K562 (cell line): ENCODE data around the gene MICU2. TPM values are rescaled to one million over a fixed set of nuclear protein-coding genes. Genes with fewer than 3 reads are reported as not detected.

Source experiments
- ATAC-seq: fragments of 200-7000 bp; cut with Tn5 transposase; 3 replicates; pipeline ENCODE4 v1.9.1; 2020; ENCODE audit warnings: moderate library complexity
- BruUV-seq: library from RNA; stranded (reverse); fragments of 400-500 nt; replicated peaks from 2 replicates; lab custom pipeline; 2021; lab: Mats Ljungman, UMichigan
- CTCF ChIA-PET: fragments of 300-600 bp; formaldehyde crosslinking; extraction: SDS; loops from one replicate; lab custom pipeline; 2021; ENCODE audit warnings: low intra/inter-chr PET ratio; lab: Yijun Ruan, JAX
- POLR2A ChIA-PET: fragments of 300-600, 350-650 bp; sonication (Branson Sonifier 250); formaldehyde crosslinking; extraction: SDS; loops from one replicate; lab custom pipeline; 2021; ENCODE audit warnings: antibody characterized with exemption, inconsistent platforms; lab: Yijun Ruan, JAX
- DNase-seq, 4 experiments: peaks; one replicate each; pipeline versions ENCODE4 v3.0.0 to v3.0.0-alpha.2; 2011 to 2018; ENCODE audit warnings: low spot score in 3 of 4, mixed read lengths in 3 of 4; ENCODE audit errors: extremely low read depth in 1 of 4
- FAIRE-seq: peaks from 2 replicates; lab custom pipeline; 2011; peaks lifted over from hg19 to GRCh38; lab: Jason Lieb, UNC
- H2AFZ ChIP-seq: 2 replicates; pipeline ENCODE4 v1.6.0; 2011; ENCODE audit warnings: low read depth, low read length, control low read depth, inconsistent platforms
- H3K27ac ChIP-seq: fragments of 200-600 bp; 3 replicates; pipeline ENCODE4 v1.8.0; 2011; ENCODE audit warnings: low read depth, mild to moderate bottlenecking, control low read depth, inconsistent platforms, low read length, moderate library complexity, mixed read lengths; ENCODE audit errors: extremely low read depth
- H3K27me3 ChIP-seq, 2 experiments: fragments of 300-600 bp in 1 of 2; 2 replicates in 1 of 2; 3 replicates in 1 of 2; pipeline versions ENCODE4 v1.6.0 to v1.8.0; 2011; ENCODE audit warnings: inconsistent platforms in 2 of 2, low read length in 2 of 2, mild to moderate bottlenecking in 1 of 2, mixed read lengths in 1 of 2, moderate library complexity in 1 of 2; ENCODE audit not compliant: control insufficient read depth in 2 of 2, insufficient read depth in 2 of 2
- H3K36me3 ChIP-seq: fragments of 300-600 bp; 3 replicates; pipeline ENCODE4 v1.8.0; 2011; ENCODE audit warnings: mild to moderate bottlenecking, low read length, inconsistent platforms; ENCODE audit not compliant: control insufficient read depth, insufficient read depth
- H3K4me1 ChIP-seq, 2 experiments: fragments of 200-600 bp in 1 of 2; replicated peaks in 1 of 2; 2 replicates in 1 of 2; 3 replicates in 1 of 2; pipeline versions ENCODE4 v1.5.1 to v1.8.0; 2011; ENCODE audit warnings: inconsistent platforms in 2 of 2, low read length in 2 of 2, mild to moderate bottlenecking in 1 of 2, mixed read lengths in 1 of 2, moderate library complexity in 1 of 2; ENCODE audit not compliant: control insufficient read depth in 2 of 2, insufficient read depth in 2 of 2
- H3K4me2 ChIP-seq: 2 replicates; pipeline ENCODE4 v1.6.1; 2011; ENCODE audit warnings: low read length, control low read depth, inconsistent platforms, mixed read lengths; ENCODE audit not compliant: insufficient read depth
- H3K4me3 ChIP-seq: fragments of 200-600 bp; sonication (generic), shearing (Covaris generic); 2 replicates; pipeline ENCODE4 v1.5.1; 2016; ENCODE audit warnings: control low read depth, inconsistent platforms
- H3K79me2 ChIP-seq: fragments of 200-600 bp; 3 replicates; pipeline ENCODE4 v1.8.0; 2011; ENCODE audit warnings: low read length, inconsistent platforms; ENCODE audit not compliant: control insufficient read depth, insufficient read depth
- H3K9ac ChIP-seq, 2 experiments: 2 replicates each; pipeline versions ENCODE4 v1.6.0 to v1.6.1; 2011; ENCODE audit warnings: low read depth in 2 of 2, low read length in 2 of 2, control low read depth in 1 of 2, inconsistent platforms in 1 of 2, mild to moderate bottlenecking in 1 of 2, mixed read lengths in 1 of 2; ENCODE audit not compliant: insufficient read depth in 1 of 2
- H3K9me1 ChIP-seq: one replicate; pipeline ENCODE4 v1.6.0; 2011; ENCODE audit warnings: inconsistent platforms, mild to moderate bottlenecking, low read length, moderate library complexity; ENCODE audit not compliant: control insufficient read depth, insufficient read depth
- H3K9me3 ChIP-seq: replicated peaks from 2 replicates; pipeline ENCODE4 v1.5.1; 2011; ENCODE audit warnings: low read depth, low read length, inconsistent platforms; ENCODE audit not compliant: control insufficient read depth, insufficient read depth
- H4K20me1 ChIP-seq: replicated peaks from 2 replicates; pipeline ENCODE4 v1.6.1; 2011; ENCODE audit warnings: low read length, inconsistent platforms, mixed read lengths; ENCODE audit not compliant: control insufficient read depth, insufficient read depth
- ARID1B ChIP-seq: fragments of 450-650 bp; IDR thresholded peaks from 2 replicates; pipeline ENCODE4 v1.6.1; 2016; ENCODE audit warnings: antibody characterized with exemption, mild to moderate bottlenecking, inconsistent platforms
- ATF1 ChIP-seq, 2 experiments: fragments of 450-650 bp in 1 of 2; IDR thresholded peaks; 2 replicates each; pipeline ENCODE4 v1.6.1; 2016; ENCODE audit warnings: missing compliant biosample characterization in 1 of 2, missing genetic modification characterization in 1 of 2
- CBFA2T2 ChIP-seq: fragments of 450-650 bp; conservative IDR thresholded peaks from 2 replicates; pipeline ENCODE4 v1.6.1; 2017; ENCODE audit warnings: mild to moderate bottlenecking
- DEAF1 ChIP-seq: fragments of 450-650 bp; formaldehyde crosslinking; IDR thresholded peaks from 2 replicates; pipeline ENCODE4 v1.4.0; 2020; ENCODE audit warnings: mild to moderate bottlenecking, moderate library complexity
- E2F5 ChIP-seq: sonication (generic); formaldehyde crosslinking; IDR thresholded peaks from 2 replicates; pipeline ENCODE4 v1.8.0; 2022; ENCODE audit warnings: mild to moderate bottlenecking, missing genetic modification reagents
- E2F8 ChIP-seq: fragments of 450-650 bp; IDR thresholded peaks from 2 replicates; pipeline ENCODE4 v1.7.1; 2018; ENCODE audit warnings: mild to moderate bottlenecking, low read depth; ENCODE audit not compliant: partially characterized antibody
- EWSR1 ChIP-seq: fragments of 450-650 bp; IDR thresholded peaks from 2 replicates; pipeline ENCODE4 v1.6.1; 2018; ENCODE audit warnings: borderline replicate concordance, mild to moderate bottlenecking, low read depth, moderate library complexity; ENCODE audit not compliant: partially characterized antibody
- FOXA3 ChIP-seq, 2 experiments: fragments of 450-650 bp in 1 of 2; sonication (generic) in 1 of 2; formaldehyde crosslinking; IDR thresholded peaks in 1 of 2; conservative IDR thresholded peaks in 1 of 2; 2 replicates each; pipeline versions ENCODE4 v1.4.0 to v1.8.0; 2020 to 2022; ENCODE audit warnings: mild to moderate bottlenecking in 2 of 2, missing genetic modification reagents in 1 of 2
- GABPB2 ChIP-seq: fragments of 250-450 bp; sonication (Bioruptor Pico); conservative IDR thresholded peaks from 2 replicates; pipeline ENCODE4 v1.5.1; 2021; ENCODE audit warnings: mild to moderate bottlenecking
- GATAD2B ChIP-seq: fragments of 450-650 bp; IDR thresholded peaks from 2 replicates; pipeline ENCODE4 v1.6.1; 2017; ENCODE audit warnings: mild to moderate bottlenecking, borderline replicate concordance
- JUND ChIP-seq, 2 experiments: IDR thresholded peaks; 2 replicates in 1 of 2; 3 replicates in 1 of 2; pipeline ENCODE4 v1.6.1; 2011; ENCODE audit warnings: borderline replicate concordance in 2 of 2, low read depth in 2 of 2, low read length in 2 of 2, improper control_type of control experiment in 1 of 2, missing biosample characterization in 1 of 2, missing genetic modification characterization in 1 of 2, missing genetic modification reagents in 1 of 2
- NFE2 ChIP-seq: IDR thresholded peaks from 2 replicates; pipeline ENCODE4 v1.6.1; 2014; ENCODE audit warnings: antibody characterized with exemption, low read depth
- POLR2H ChIP-seq: IDR thresholded peaks from 2 replicates; pipeline ENCODE4 v1.6.1; 2016; ENCODE audit warnings: missing genetic modification characterization, low read depth, mild to moderate bottlenecking, control low read depth, missing compliant biosample characterization, moderate library complexity
- TBP ChIP-seq: optimal IDR thresholded peaks from 2 replicates; pipeline ENCODE3; 2011; ENCODE audit warnings: low read depth, low read length, improper control_type of control experiment
- ZNF3 ChIP-seq: fragments of 250-450 bp; sonication (Bioruptor Pico); IDR thresholded peaks from 2 replicates; pipeline ENCODE4 v1.5.0; 2021; ENCODE audit warnings: mild to moderate bottlenecking, moderate library complexity
- ZNF76 ChIP-seq: fragments of 250-450 bp; sonication (Bioruptor Pico); IDR thresholded peaks from 2 replicates; pipeline ENCODE4 v1.4.0; 2020; ENCODE audit warnings: mild to moderate bottlenecking, moderate library complexity, borderline replicate concordance
- WGBS: fragments of 100-300 bp; shearing (Covaris generic); methylation state at CpG from one replicate; pipeline ENCODE4 v1.1.6; 2016; ENCODE audit warnings: low coverage, mixed read lengths; ENCODE audit not compliant: insufficient coverage; ENCODE audit errors: missing lambda C conversion rate; 5-methylcytosine and 5-hydroxymethylcytosine counted together
- in situ Hi-C: fragments of 300-500 bp; cut with MboI; formaldehyde crosslinking; loops from 4 replicates; pipeline ENCODE4 v1.15.0; 2018; ENCODE audit warnings: inconsistent platforms, mixed read lengths
- intact Hi-C: fragments of 100-400 bp; cut with micrococcal nuclease; formaldehyde crosslinking; loops from 2 replicates; pipeline ENCODE4 v1.14.2; 2022
- polyA plus RNA-seq, 8 experiments: library from polyadenylated mRNA; depleted of rRNA in 4 of 8; stranded (reverse) in 5 of 8; unstranded in 3 of 8; fragments of >200 nt; fragmentation: Nextera tagmentation in 2 of 8; fragmentation: Illumina TruSeq in 1 of 8; extraction: Ambion mirVana in 2 of 8; extraction: Trizol in 1 of 8; gene quantifications; 2 replicates each; pipeline versions ENCODE4 v1.2.1 to v1.2.3, GENCODE V29; 2011 to 2014; ENCODE audit warnings: inconsistent platforms in 1 of 8, missing spikeins in 1 of 8
- total RNA-seq, 7 experiments: library from RNA; depleted of rRNA in 6 of 7; stranded (reverse); fragments of >200 nt in 6 of 7; fragmentation: Illumina TruSeq in 2 of 7; extraction: Trizol in 2 of 7; gene quantifications; 2 replicates each; pipeline versions ENCODE4 v1.2.1 to v1.2.3, GENCODE V29; 2011 to 2021; ENCODE audit warnings: low replicate concordance in 1 of 7

MICU2 gene
- total and polyA plus RNA-seq, 9 of the 15 experiments (the other 6 are each of a cell fraction or from before 2014, with no cell fraction given) = 9.1 to 41.8 (median 33.4) TPM

GRCh38 chr13:21567714-21568113 is 36.3 kb downstream of the MICU2 start:
- H3K9me3 ChIP-seq = no peaks in the 10 kb centered on the region
- peak overlapping the region; percentile 80 for H3K27ac ChIP-seq
- peak overlapping the region in 1 of 2 experiments; percentile 58; a peak in 2 of 4 replicates for H3K9ac ChIP-seq
- peak; percentile 37 to 85 (median 54) for DNase-seq
- intact Hi-C loops = no loop called here
- no peaks in the 10 kb centered on the region for H3K9me1 ChIP-seq
- no TSS peak for BruUV-seq
- no peak overlapping the region for H3K4me3 ChIP-seq
- H3K79me2 ChIP-seq = peaks cover 38% of the 10 kb centered on the region
- ChIA-PET POLR2A (interaction anchor here (1.9 to 2.1 kb wide), 2 partner anchors 9 to 10 kb away, joined by 4 to 10 read pairs; no protein-coding TSS in a partner anchor), CTCF (no interaction called here)
- no peaks in the 10 kb centered on the region for H3K27me3 ChIP-seq
- H4K20me1 ChIP-seq = no peaks in the 10 kb centered on the region
- H3K36me3 ChIP-seq = peaks cover 21% of the 10 kb centered on the region; the same call in 1 of the 3 replicates
- peak overlapping the region; percentile 40 for H3K4me2 ChIP-seq
- peak; percentile 90 for FAIRE-seq
- peaks cover 6 to 39% of the 10 kb centered on the region in 2 experiments for H3K4me1 ChIP-seq
- in situ Hi-C loops = no loop called here
- 0% methylated on average over 2 of the region's 2 CpGs for WGBS
- peak; percentile 93 for ATAC-seq
- peak overlapping the region; percentile 44 for H2AFZ ChIP-seq
- no peak for TF ChIP-seq ATF1 (CRISPR knock-in tag; IDR thresholded peaks at IDR 0.05)
- peak; percentile 35; the same call in 1 of the 2 replicates for TF ChIP-seq ATF1 (tag; IDR thresholded peaks at IDR 0.05)
- TF ChIP-seq POLR2H (tag) = no peak
- peak; percentile 70 for TF ChIP-seq GATAD2B
- 0 out of 4 replicates have a peak, but pooled peaks of 1 of the 2 experiments have one; percentile 21 for TF ChIP-seq FOXA3 (CRISPR knock-in tag; conservative IDR thresholded peaks at IDR 0.05 in 1 of 2, IDR thresholded peaks at IDR 0.05 in 1 of 2)
- TF ChIP-seq ARID1B = peak; percentile 90
- no peak for TF ChIP-seq ZNF76
- no peak for TF ChIP-seq DEAF1
- TF ChIP-seq ZNF3 = no peak
- TF ChIP-seq JUND (IDR thresholded peaks at IDR 0.05; ENCODE audit: borderline replicate concordance, low read depth, low read length) = peak; percentile 62
- TF ChIP-seq JUND (tag; IDR thresholded peaks at IDR 0.05; ENCODE audit: borderline replicate concordance, low read depth, low read length) = peak; percentile 58; the same call in 1 of the 3 replicates
- no peak for TF ChIP-seq GABPB2
- peak; percentile 48 for TF ChIP-seq TBP
- TF ChIP-seq CBFA2T2 = peak; percentile 64; the same call in 1 of the 2 replicates
- TF ChIP-seq E2F5 = no peak
- no peak for TF ChIP-seq EWSR1
- TF ChIP-seq NFE2 = peak; percentile 94
- no peak for TF ChIP-seq E2F8
